ENCODE measurements around the gene DHX35.

Gene DHX35

DNA sequence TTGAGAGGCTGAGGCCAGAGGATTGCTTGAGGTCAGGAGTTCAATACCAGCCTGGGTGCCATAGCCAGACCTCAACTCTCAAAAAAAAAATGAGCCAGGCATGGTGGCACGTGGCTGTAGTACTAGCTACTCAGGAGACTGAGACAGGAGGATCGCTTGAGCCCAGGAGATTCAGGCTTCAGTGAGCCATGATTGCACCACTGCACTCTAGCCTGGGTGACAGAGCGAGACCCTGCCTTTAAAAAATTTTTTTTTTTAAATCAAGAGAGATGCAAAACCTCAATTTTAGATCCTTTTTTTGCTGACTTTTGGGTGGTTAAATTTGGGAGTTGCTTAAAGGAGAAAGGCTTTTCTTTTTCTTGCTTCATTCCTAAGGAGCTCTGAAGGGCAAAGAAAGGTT, 70.9 kb downstream of the DHX35 start:
- DNase-seq: no peak

DNA sequence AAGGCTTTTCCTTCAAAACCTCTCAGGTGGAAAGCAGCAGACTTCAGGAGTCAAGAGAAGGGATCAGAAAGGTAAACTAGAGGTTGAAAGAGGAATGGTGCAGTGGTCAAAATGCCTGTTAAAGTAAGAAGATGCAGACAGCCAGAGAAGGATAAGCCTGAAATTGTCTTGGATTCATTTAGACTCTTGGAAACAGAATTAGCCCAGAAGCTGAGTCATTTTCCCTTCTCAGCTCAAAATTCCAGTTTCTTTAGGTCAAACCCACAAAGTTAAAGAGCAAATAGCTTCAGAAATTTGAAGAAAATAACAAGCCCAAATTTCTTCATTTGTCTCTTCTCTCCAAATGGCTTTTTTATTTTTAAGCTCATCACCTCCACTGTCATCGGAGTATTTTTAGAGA, 73.9 kb downstream of the DHX35 start:
- DNase-seq: no peak

DNA sequence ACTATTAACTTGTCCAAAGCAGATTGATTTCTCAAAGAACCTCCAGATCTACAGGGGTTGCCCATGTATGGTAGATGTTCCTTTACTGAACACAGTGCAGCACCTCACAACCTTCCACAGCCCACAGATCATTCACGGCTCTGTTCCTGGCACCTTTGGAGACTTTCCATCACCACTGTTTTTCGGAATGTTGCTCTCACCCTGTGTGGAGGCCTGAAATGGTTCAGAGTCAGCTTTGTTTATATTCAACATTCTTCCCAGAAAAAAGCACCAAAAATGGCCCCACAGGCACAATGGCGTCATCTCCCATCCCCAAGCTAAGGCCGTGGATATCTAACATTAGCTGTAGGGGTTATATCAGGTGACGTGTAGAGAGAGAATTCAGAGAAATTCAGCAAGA, 74.7 kb downstream of the DHX35 start:
- no peak for DNase-seq

GRCh38 chr20:39038047-39038446, 75.9 kb downstream of the DHX35 start:
- no peak for DNase-seq

DNA sequence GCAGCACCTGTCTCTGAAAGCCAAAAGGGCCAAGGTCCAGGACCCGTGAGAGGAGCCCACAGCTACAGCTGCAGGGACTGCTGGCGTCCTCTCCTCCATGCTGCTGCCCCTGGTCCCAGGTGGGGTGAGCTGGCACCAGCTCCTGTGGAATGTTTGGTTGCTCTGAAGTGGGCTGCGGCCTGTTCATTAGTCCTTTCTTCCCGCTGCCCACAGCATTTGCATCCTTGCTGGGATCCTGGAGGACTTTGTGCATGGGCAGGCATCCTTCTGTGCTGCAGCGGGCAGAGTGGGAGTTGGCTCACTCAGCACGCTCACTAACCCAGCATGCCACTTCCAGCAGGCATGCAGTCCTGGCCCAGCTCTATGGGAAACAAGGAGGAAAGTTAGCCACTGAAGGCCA, 76.4 kb downstream of the DHX35 start:
- no peak for DNase-seq

DNA sequence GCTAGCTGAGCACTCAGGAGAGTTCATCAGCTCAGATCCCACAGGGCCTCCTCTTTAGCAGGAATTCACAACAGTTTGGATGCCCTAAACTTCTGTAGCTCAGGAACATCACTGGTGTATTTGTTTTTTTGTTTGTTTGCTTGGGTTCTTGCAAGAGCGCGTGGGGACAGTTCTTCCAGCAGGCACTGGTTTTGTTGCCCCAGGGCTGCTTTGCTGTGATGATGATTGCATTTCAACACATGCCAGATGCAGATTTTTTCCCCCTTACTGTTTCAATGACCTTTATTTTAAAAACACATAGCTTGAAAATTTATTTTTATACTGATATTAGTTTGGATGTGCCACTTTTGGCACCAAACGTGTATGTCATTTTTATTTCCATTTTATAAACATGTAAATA, 77.1 kb downstream of the DHX35 start:
- DNase-seq: no peak

GRCh38 chr20:39040116-39040515, 78.0 kb downstream of the DHX35 start:
- DNase-seq: no peak

- no peak for DNase-seq
These were observed 78.9 kb downstream of the DHX35 start for GRCh38 chr20:39041067-39041466.

DNA sequence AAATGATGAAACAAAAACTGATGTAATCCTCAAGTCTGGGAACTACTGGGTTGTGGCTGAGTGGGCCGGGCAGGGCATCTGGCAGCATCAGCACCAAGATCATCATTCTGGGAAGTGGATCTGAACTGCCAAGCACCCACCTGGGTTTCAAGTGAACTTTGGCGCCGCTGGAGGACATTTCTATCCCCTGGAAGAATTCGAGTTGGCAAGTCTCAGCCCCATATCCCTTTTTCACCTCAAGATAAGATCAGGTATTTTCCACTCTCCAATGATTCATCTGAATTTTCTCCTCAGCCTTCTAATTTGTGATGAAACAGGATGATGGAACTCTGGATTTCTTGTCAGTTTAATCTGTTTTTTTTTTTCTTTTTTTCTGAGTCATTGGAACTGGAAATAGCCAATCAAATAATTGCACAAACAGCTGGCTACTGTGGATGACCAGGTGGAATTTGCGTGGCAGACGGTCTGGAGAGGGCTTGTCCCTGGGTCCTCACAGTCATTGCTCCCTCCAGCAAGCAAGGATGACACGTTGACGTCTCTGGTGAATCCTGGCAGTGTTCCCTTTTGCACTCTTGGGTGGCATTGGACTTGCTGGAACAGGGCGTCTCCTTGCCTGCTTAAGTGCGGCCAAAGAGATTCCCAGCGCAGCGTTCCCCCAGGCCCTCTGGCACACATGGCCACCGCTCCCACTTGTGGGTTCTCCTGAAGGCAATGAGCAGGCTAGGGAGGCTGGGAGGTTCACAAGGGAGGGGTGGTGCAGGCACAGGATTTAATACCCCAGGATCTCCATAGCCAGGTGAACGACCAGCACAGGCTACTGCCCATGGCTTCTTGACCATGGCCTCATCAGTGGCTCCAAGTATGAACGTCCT, 80.4 kb downstream of the DHX35 start:
- DNase-seq: no peak

DNA sequence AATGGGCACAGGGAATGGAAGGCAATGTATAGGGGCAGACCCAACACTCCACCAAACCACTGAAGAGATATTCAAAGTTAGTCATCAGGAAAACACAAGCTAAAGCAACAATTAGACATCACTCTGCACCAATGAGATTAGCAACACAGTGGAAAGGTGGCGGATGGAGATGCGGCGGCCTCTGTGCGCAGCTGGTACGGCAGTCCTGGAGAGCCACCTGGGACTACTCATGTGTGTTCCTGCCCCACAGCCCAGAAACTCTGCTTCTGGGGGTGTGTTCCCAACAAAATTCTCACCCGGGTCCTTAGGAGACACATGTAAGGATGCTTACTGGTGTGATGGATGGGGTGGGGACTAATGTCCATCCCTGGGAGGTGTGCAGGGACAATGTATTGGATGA, 82.4 kb downstream of the DHX35 start:
- no peak for DNase-seq

GRCh38 chr20:39045676-39046075, 83.5 kb downstream of the DHX35 start:
- DNase-seq: no peak

DNA sequence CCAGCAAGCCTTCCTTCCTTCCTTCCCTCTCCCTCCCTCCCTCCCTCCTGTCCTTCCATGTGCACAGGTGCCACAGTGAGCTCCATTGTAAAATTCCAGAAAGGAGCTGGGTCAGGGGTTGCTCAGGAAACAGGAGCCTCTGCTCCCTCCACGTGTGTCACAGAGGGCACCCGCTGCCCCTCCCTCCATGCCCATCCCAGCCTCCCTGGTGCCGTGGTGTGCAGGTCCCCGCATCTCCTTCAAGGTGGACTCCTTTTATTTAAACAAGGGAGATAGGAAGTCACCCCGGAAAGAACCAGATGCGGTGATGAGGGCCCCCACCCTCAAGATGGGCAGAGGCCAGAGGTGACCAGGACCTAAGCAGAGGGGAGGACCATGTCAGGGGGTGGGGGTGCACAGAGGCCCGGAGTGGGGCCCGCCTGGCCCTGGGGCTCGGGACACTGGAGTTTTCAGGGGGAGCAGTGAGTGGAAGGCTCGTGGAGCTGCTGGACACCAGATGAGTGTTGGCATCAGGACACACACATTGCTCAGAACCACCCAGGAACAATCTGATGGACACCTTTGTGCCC, 85.4 kb downstream of the DHX35 start:
- no peak for DNase-seq

GRCh38 chr20:39048000-39048696, 86.0 kb downstream of the DHX35 start:
- DNase-seq: peak; percentile 75

- DNase-seq: no peak
These were observed 87.0 kb downstream of the DHX35 start for GRCh38 chr20:39049148-39049547.

- peak; percentile 79 for DNase-seq
These were observed 87.8 kb downstream of the DHX35 start for GRCh38 chr20:39049684-39050554.

DNA sequence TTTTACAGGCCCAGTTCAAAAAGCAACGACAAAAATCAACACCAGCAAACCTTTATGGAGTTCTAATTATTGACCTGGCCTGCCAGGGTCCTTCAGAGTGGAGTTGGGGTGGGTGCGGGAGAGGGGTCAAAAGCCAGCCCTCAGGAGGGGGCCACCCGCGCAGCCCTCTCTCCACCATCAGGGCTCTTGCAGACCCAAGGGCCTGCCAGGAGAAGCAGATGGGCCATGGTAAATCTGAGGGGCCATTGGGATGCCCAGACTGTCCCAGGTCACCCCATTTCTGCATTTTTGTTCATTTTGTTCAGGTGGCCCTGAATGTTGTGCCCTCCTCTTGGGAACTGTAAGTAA, 88.4 kb downstream of the DHX35 start:
- DNase-seq: no peak

DNA sequence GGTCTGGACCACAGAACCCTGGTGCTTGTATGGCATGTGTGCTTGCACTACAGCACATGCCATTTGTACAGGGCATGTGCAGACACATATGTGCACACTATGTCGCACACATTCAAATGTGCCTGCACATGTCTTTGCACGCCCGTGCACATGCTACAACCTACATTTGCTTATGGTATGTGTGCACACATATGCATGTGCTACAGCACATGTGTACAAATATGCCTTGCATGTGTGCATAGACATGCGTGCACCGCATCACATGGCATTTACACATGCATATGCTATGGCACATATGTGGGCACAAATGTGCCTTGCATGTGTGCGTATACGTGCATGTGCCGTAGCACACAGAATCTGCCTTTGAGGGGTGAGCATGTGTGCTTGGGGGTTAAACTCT, 90.5 kb downstream of the DHX35 start:
- no peak for DNase-seq

- DNase-seq: no peak
These were observed 95.0 kb downstream of the DHX35 start for GRCh38 chr20:39057143-39057542.

DNA sequence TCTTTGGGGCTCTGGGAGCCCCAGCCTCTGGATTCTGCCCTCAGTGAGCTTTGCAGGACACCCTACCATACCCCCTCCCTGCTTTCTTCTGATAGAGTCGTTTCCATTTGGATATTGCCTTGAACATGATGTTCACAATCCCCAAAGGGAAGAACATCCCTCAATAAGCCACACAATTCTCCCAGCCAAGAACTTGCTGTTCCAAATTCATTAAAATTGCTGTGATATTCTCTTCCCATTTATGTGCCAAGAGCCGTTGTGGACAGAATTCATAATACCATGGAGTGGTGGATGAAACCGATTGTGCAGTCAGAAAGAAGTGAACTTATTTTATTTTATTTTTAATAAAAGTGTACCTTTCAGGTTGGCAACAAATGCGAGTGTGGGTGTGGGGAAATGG, 95.8 kb downstream of the DHX35 start:
- no peak for DNase-seq

DNA sequence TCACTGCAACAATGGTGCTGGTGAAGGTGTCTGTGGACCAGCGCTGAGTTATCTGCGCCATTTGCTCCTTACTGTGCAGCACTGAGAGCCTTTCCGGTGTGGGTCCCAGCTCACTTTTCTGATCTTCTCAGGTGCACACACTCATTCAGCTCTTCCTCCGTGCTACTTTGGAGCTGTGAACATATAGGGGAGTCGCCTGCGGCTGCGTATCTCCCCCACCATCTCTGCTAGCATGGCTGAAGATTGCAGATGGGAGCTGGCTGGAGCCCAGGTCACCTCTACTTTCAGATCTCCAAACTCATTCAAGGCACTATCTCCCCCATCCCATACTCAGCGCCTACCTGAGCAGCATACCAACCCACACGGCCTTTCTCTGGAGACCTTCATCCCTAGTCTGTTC, 96.9 kb downstream of the DHX35 start:
- no peak for DNase-seq

GRCh38 chr20:39066471-39067242, 104.5 kb downstream of the DHX35 start:
- DNase-seq: no peak

GRCh38 chr20:39067526-39068216, 105.5 kb downstream of the DHX35 start:
- no peak for DNase-seq
